ENCODE measurements around the gene UTP4. TPM values are rescaled to one million over a fixed set of nuclear protein-coding genes. Genes with fewer than 3 reads are reported as not detected.
A peak's percentile ranks its signal among the peaks of the same experiment; 100 is the strongest.
"Not testable (repeated sequence)": the region's sequence is repeated elsewhere in the genome, so short reads cannot be mapped to it uniquely, and the experiment has no call there.

UTP4 gene
- total RNA-seq, 3 donors from 2014 or later, result 18.6 to 33.2 (median 24.6) TPM

DNA sequence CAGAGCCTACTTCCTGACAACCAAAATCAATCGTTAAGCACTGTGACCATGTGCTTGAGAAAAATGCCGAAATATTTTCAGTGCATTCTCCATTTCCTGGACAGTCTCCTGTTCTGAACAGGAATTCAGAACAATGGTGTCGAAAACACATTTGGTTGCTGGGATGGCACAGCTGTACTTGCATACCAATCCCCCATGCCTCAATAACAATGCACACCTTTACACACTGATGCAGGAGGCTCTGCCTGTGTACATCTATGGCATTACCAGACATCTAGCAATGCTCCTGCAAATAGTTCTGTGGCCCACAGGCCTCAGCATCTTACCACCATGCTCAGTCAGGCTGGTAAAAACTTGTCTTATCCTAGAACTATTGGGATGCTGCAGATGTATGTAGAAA is 6.2 kb upstream of the UTP4 start:
- intact Hi-C loops (cut with DNase I, micrococcal nuclease), result loop anchor here in 1 of 2 donors (10.0 kb wide), 1 partner anchor 601 kb away; no protein-coding TSS in a partner anchor

GRCh38 chr16:69126801-69127200 is 5.6 kb upstream of the UTP4 start:
- H3K4me1 ChIP-seq (ENCODE audit: low read depth); DNase-seq: not testable (repeated sequence)
- intact Hi-C loops (cut with DNase I, micrococcal nuclease), result loop anchor here in 1 of 2 donors (10.0 kb wide), 1 partner anchor 602 kb away; no protein-coding TSS in a partner anchor

More for the DNA sequence above, 6.2 kb upstream of the UTP4 start:
- no peaks in the 10 kb centered on the region for H3K36me3 ChIP-seq (ENCODE audit: low read depth)
- ATAC-seq, result no peak
- DNase-seq, result no peak
- no peaks in the 10 kb centered on the region for H3K9me3 ChIP-seq
- no peaks in the 10 kb centered on the region for H3K4me1 ChIP-seq (ENCODE audit: low read depth)
- TF ChIP-seq, protein P1, sequence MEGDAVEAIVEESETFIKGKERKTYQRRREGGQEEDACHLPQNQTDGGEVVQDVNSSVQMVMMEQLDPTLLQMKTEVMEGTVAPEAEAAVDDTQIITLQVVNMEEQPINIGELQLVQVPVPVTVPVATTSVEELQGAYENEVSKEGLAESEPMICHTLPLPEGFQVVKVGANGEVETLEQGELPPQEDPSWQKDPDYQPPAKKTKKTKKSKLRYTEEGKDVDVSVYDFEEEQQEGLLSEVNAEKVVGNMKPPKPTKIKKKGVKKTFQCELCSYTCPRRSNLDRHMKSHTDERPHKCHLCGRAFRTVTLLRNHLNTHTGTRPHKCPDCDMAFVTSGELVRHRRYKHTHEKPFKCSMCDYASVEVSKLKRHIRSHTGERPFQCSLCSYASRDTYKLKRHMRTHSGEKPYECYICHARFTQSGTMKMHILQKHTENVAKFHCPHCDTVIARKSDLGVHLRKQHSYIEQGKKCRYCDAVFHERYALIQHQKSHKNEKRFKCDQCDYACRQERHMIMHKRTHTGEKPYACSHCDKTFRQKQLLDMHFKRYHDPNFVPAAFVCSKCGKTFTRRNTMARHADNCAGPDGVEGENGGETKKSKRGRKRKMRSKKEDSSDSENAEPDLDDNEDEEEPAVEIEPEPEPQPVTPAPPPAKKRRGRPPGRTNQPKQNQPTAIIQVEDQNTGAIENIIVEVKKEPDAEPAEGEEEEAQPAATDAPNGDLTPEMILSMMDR (IDR thresholded peaks at IDR 0.05), result no peak
- H3K4me3 ChIP-seq, result no peak overlapping the region

DNA sequence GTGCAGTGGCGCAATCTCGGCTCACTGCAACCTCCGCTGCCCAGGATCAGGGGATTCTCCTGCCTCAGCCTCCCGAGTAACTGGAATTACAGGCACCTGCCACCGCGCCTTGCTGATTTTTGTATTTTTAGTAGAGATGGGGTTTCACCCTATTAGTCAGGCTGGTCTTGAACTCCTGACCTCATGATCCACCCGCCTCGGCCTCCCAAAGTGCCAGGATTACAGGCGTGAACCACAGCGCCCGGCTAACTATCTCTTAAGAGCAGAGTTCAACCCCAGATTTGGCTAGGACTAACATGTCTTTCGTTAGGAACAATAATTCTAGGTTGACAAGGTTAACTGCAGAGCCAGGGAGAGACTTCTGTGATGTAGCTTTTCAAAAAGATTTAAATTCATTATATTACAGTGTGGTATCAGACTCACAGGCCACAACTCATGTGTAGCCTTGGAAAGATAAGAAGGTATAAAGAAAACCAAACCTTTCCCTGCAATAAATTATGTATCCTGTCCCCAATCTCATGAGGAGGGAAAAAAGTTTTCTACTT is 4.4 kb upstream of the UTP4 start:
- H3K36me3 ChIP-seq (ENCODE audit: low read depth), result no peaks in the 10 kb centered on the region
- peak in 1 of 3 donors; percentile 13 for DNase-seq
- no peak overlapping the region for H3K4me3 ChIP-seq
- H3K4me1 ChIP-seq (ENCODE audit: low read depth), result peaks cover under 1% of the 10 kb centered on the region
- no peak for ATAC-seq
- H3K9me3 ChIP-seq, result no peaks in the 10 kb centered on the region
- TF ChIP-seq, protein P1 (IDR thresholded peaks at IDR 0.05), result no peak
- intact Hi-C loops (cut with DNase I, micrococcal nuclease), result loop anchor here in 1 of 2 donors (10.0 kb wide), 1 partner anchor 603 kb away; no protein-coding TSS in a partner anchor

More at GRCh38 chr16:69126801-69127200, 5.6 kb upstream of the UTP4 start:
- ATAC-seq; H3K9me3 ChIP-seq; H3K36me3 ChIP-seq (ENCODE audit: low read depth); H3K4me3 ChIP-seq: not testable (repeated sequence)

- TF ChIP-seq, protein P1 (IDR thresholded peaks at IDR 0.05), result no peak
- Histone ChIP-seq H3K4me3 (no peak overlapping the region), H3K4me1 (ENCODE audit: low read depth) (peaks cover 15% of the 10 kb centered on the region), H3K9me3 (no peaks in the 10 kb centered on the region), H3K36me3 (ENCODE audit: low read depth) (no peaks in the 10 kb centered on the region)
- DNase-seq (no peak), ATAC-seq (no peak)
- intact Hi-C loops (cut with DNase I, micrococcal nuclease), result no loop called here
Observed at GRCh38 chr16:69130461-69130860, 2.0 kb upstream of the UTP4 start.

- H3K4me1 ChIP-seq (ENCODE audit: low read depth), result peaks cover 15% of the 10 kb centered on the region
Observed at GRCh38 chr16:69131167-69131838, 1.1 kb upstream of the UTP4 start.

More at GRCh38 chr16:69131167-69131838, 1.1 kb upstream of the UTP4 start:
- Histone ChIP-seq H3K4me3 (peak overlapping the region; percentile 72), H3K9me3 (no peaks in the 10 kb centered on the region), H3K36me3 (ENCODE audit: low read depth) (no peaks in the 10 kb centered on the region)
- DNase-seq (peak in 1 of 3 donors; percentile 15), ATAC-seq (peak; percentile 1)
- intact Hi-C loops (cut with DNase I, micrococcal nuclease), result no loop called here
- TF ChIP-seq, protein P1 (IDR thresholded peaks at IDR 0.05), result no peak
